DMS 273 (cell line): ENCODE results near the gene ACSL3.
"Not testable (repeated sequence)": the region's sequence is repeated elsewhere in the genome, so short reads cannot be mapped to it uniquely, and the experiment has no call there.

ENCODE experiments used
- DNase-seq: peaks from one replicate; lab custom pipeline; 2025; ENCODE audit not compliant: unreplicated experiment; lab: John Stamatoyannopoulos, UW

Gene ACSL3

GRCh38 chr2:222907790-222908441 lies 47.1 kb downstream of the ACSL3 start:
- DNase-seq = no peak

GRCh38 chr2:222909286-222909685 lies 48.5 kb downstream of the ACSL3 start:
- no peak for DNase-seq

- DNase-seq = peak; percentile 50
Observed at GRCh38 chr2:222912117-222912516, 51.3 kb downstream of the ACSL3 start.

- no peak for DNase-seq
Observed at GRCh38 chr2:222912776-222913175, 51.9 kb downstream of the ACSL3 start.

GRCh38 chr2:222915092-222915957 lies 54.5 kb downstream of the ACSL3 start:
- peak; percentile 9 for DNase-seq

- no peak for DNase-seq
Observed at GRCh38 chr2:222916229-222917197, 55.7 kb downstream of the ACSL3 start.

- not testable (repeated sequence) for DNase-seq
Observed at GRCh38 chr2:222917212-222917611, 56.4 kb downstream of the ACSL3 start.

GRCh38 chr2:222919841-222920526 lies 59.1 kb downstream of the ACSL3 start:
- DNase-seq = no peak

GRCh38 chr2:222920657-222921186 lies 59.9 kb downstream of the ACSL3 start:
- DNase-seq = no peak

- DNase-seq = no peak
Observed at GRCh38 chr2:222922019-222922800, 61.4 kb downstream of the ACSL3 start.

GRCh38 chr2:222926915-222927314 lies 66.1 kb downstream of the ACSL3 start:
- DNase-seq = no peak

- no peak for DNase-seq
Observed at GRCh38 chr2:222927600-222927999, 66.8 kb downstream of the ACSL3 start.

GRCh38 chr2:222928335-222928734 lies 67.5 kb downstream of the ACSL3 start:
- no peak for DNase-seq

- DNase-seq = no peak
Observed at GRCh38 chr2:222930862-222931261, 70.0 kb downstream of the ACSL3 start.

- DNase-seq = no peak
Observed at GRCh38 chr2:222931659-222932058, 70.8 kb downstream of the ACSL3 start.

- no peak for DNase-seq
Observed at GRCh38 chr2:222933458-222933857, 72.6 kb downstream of the ACSL3 start.

- DNase-seq = no peak
Observed at GRCh38 chr2:222935688-222936298, 75.0 kb downstream of the ACSL3 start.

- no peak for DNase-seq
Observed at GRCh38 chr2:222936705-222937104, 75.9 kb downstream of the ACSL3 start.

- no peak for DNase-seq
Observed at GRCh38 chr2:222938327-222938726, 77.5 kb downstream of the ACSL3 start.
